GM19463 (cell line): ENCODE results near the gene CHCHD10.

Experiments
- ATAC-seq: cut with Tn5 transposase; IDR thresholded peaks from one replicate; pipeline ENCODE4 v1.9.1; 2021; ENCODE audit warnings: mild to moderate bottlenecking, moderate library complexity; ENCODE audit not compliant: unreplicated experiment

CHCHD10 gene

GRCh38 chr22:23787910-23788309, 20.1 kb upstream of the CHCHD10 start:
- ATAC-seq: no peak

GRCh38 chr22:23787600-23787896, 19.8 kb upstream of the CHCHD10 start:
- ATAC-seq: no peak

- ATAC-seq: peak; percentile 78
Measured at GRCh38 chr22:23786752-23787599, 19.2 kb upstream of the CHCHD10 start, which contains the start of gene SMARCB1. SMARCB1 (plus strand) TSS chr22:23786966; CDS start chr22:23787170, 204 bp downstream.

GRCh38 chr22:23786261-23786710, 18.5 kb upstream of the CHCHD10 start:
- ATAC-seq: no peak

GRCh38 chr22:23784215-23784732, 16.5 kb upstream of the CHCHD10 start:
- ATAC-seq: no peak

GRCh38 chr22:23783265-23784150, 15.7 kb upstream of the CHCHD10 start:
- ATAC-seq: no peak

- ATAC-seq: no peak
Measured at GRCh38 chr22:23782703-23783102, 14.9 kb upstream of the CHCHD10 start.

GRCh38 chr22:23782252-23782651, 14.5 kb upstream of the CHCHD10 start:
- ATAC-seq: no peak

- no peak for ATAC-seq
Measured at GRCh38 chr22:23781511-23782183, 13.9 kb upstream of the CHCHD10 start.

GRCh38 chr22:23781065-23781464, 13.3 kb upstream of the CHCHD10 start:
- ATAC-seq: no peak

GRCh38 chr22:23780146-23780748, 12.5 kb upstream of the CHCHD10 start:
- no peak for ATAC-seq

- no peak for ATAC-seq
Measured at GRCh38 chr22:23779731-23780130, 12.0 kb upstream of the CHCHD10 start.

- no peak for ATAC-seq
Measured at GRCh38 chr22:23779083-23779482, 11.3 kb upstream of the CHCHD10 start.

GRCh38 chr22:23778577-23778900, 10.8 kb upstream of the CHCHD10 start:
- ATAC-seq: no peak

GRCh38 chr22:23777776-23778576, 10.2 kb upstream of the CHCHD10 start:
- ATAC-seq: no peak

- no peak for ATAC-seq
Measured at GRCh38 chr22:23775779-23776375, 8.1 kb upstream of the CHCHD10 start.

- no peak for ATAC-seq
Measured at GRCh38 chr22:23774922-23775436, 7.2 kb upstream of the CHCHD10 start.

GRCh38 chr22:23774114-23774921, 6.5 kb upstream of the CHCHD10 start:
- ATAC-seq: no peak
